Stimulated activated CD4-positive, alpha-beta T cell treated with anti-CD3 and anti-CD28 coated beads, Interleukin-15, amount 100 ng/mL, for 48 hours (primary cell): ENCODE data around the gene KLHL14.

ENCODE experiments used
- DNase-seq, 2 donors: peaks; one replicate each; pipeline ENCODE4 v3.0.0-alpha.2; 2020; ENCODE audit warnings: low read depth in 2 of 2

Gene KLHL14

GRCh38 chr18:32770054-32770665 is 2.7 kb downstream of the KLHL14 start:
- no peak for DNase-seq

- no peak for DNase-seq
Observed at GRCh38 chr18:32769586-32770053, 3.2 kb downstream of the KLHL14 start.

DNA sequence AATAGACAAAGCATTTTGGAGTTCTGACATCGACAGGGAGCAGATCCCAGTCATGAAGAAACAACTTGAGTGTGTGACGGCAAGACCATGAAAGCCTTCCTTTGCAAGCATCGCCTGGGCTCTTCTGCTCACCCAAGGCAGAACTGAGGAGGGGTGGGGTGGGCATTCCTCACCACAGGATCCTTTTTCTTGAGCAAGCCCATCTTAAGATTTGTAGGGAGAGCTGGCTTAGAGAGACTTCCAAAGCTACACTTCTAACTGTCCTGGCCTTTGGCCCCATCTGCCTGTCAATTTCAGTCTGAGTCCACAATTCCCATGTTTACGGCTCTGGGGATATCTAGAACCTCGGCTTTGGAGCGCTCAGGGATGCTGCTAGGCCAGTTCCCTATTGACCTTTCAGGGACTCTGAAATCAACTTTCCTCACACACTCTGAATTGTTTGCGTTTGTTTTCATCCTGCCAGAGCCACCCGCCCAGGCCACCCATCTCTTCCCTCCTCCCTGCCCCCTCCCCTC is 3.7 kb downstream of the KLHL14 start:
- no peak for DNase-seq

DNA sequence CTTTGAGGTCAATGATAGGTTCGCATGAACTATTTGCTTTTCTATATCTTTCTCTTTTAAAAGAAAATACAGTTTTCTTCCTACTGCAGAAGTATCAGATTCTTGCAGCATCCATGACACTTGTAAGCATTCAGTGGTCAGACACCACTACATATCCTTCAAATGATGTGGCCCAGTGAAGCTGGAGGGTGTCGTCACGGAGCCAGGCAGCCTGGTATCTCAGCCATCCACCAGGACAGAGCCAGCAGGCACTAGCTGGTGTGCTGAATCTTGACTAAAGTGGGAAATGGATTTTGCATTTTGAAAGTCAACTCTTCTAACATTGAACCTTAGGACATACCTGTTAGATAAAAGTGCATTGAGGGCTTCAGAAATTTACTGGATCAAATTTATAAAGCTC is 5.4 kb downstream of the KLHL14 start:
- DNase-seq = no peak

DNA sequence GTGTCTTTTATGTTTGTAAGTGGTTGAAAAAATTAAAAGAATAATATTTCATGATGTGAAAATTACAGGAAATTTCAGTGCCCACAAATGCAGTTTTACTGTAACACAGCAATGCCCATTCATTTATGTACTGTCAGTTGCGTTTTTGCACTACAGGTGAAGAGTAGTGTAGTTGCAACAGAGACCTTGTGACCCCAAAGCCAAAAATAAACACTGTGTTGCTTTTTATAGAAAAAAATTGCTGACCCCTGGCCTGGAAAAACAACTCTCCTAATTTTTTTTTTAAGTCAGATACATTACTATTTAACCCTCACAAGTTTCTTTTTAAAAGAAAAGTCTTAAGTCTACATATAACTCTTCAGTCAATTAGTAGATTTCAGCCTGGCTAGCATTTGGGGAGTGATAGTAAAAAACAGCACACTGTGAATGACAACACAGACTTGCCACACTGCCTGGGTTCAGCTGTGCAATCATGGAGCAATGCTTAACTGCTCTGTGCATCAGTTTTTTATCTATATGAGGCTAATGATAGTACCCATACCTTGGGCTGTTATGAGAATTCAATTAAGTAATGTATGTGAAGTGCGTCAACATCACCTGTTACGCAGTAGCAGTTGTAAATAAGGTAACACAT is 8.1 kb downstream of the KLHL14 start:
- no peak for DNase-seq

GRCh38 chr18:32763293-32763692 is 9.5 kb downstream of the KLHL14 start:
- DNase-seq = no peak

- DNase-seq = no peak
Observed at GRCh38 chr18:32761231-32761630, 11.6 kb downstream of the KLHL14 start.

GRCh38 chr18:32760391-32760790 is 12.4 kb downstream of the KLHL14 start:
- DNase-seq = no peak

DNA sequence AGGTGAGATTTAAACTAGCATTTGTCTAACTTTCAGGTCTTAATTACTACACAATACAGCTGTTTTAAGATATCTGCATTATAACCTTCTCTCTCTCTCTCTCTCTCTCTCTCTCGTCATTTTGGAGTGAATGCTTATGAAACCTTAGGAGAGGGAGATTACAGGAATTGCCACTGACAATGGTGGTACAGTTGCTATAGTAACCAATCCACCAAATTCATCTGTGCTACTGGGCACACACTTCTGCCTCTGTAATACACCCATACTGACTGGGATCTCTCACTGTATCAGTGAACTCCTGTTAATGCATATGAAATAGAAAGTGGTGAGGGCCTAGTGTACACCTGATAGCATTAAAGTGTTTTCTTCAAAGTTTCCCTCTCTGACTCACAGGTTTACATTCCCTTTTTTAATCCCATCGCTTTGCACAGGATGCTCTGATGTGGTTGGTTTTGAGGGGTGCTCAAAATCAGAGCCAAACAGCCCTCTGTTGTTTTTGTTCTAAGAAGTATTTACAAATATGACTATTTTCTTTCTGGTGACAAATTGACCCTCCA is 13.1 kb downstream of the KLHL14 start:
- no peak for DNase-seq

GRCh38 chr18:32754508-32755263 is 18.1 kb downstream of the KLHL14 start:
- no peak for DNase-seq

DNA sequence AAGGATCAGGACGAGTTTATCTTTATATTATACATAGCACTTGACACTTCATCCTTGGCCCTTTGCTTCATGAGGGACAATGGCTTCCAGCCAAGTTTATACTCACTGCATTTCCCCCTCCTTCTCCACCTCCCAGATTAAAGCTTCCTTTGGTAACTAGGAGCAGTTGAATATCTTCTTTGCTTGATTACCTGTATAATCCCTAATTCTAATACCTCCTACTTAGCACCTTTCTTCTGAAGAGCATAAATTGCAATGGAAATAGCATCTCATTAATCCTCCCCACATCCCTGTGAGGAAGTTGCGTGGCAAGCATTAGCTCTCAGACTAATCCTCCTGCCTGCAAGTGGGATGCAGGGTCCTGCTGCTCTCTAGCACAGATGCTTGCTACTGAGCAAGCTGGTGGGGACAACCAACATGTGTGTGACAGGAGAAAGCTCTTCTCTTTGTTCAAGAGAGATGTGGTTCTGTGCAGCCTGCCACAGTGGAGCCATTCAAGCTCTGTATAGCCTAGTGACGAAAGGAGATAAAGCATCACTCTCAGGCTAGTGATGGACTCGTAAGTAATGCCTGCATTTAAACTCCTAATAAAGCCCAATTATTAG is 19.1 kb downstream of the KLHL14 start:
- DNase-seq = no peak

DNA sequence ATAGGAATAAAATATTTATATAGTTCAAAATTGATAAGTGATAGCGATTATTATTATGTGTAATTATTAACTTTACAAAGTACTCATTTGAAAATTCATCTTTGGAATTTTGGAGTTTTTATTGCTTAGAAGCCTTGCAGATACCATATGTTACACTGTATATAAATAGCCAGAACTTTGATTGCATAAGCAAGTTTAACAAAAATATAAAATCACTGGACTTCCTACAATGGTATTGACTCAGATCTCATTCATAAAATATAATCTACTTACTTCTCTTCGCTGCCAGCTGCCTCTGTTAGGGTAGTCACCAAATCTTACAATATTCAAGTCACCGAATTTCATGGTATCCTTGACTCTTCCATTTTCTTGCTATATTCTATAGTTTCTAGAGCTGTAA is 22.5 kb downstream of the KLHL14 start:
- no peak for DNase-seq

- DNase-seq = no peak
Observed at GRCh38 chr18:32749809-32750208, 23.0 kb downstream of the KLHL14 start.

- no peak for DNase-seq
Observed at GRCh38 chr18:32742579-32742978, 30.2 kb downstream of the KLHL14 start.

DNA sequence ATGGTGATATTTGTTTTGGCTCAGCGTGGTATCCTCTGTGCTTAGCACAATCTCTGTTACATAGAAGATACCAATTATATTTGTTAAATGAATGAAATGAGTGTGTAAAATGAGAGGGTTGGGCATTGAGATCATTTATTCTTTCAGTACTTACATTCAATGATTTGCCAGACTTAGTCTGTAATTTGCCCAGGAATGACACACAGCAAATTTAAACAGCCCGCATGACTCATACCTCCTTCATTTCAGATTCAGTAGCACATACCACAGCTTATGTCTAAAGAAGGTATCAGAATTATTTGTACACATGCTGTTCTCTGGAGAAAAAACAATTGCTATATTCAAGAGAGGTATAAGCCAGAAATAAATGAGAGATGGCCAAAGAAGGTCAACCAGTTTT is 37.0 kb downstream of the KLHL14 start:
- no peak for DNase-seq

- no peak for DNase-seq
Observed at GRCh38 chr18:32734442-32734841, 38.4 kb downstream of the KLHL14 start.

- DNase-seq = no peak
Observed at GRCh38 chr18:32732165-32732564, 40.7 kb downstream of the KLHL14 start.

GRCh38 chr18:32730620-32731091 is 42.2 kb downstream of the KLHL14 start:
- DNase-seq = no peak

GRCh38 chr18:32730068-32730467 is 42.8 kb downstream of the KLHL14 start:
- DNase-seq = no peak

DNA sequence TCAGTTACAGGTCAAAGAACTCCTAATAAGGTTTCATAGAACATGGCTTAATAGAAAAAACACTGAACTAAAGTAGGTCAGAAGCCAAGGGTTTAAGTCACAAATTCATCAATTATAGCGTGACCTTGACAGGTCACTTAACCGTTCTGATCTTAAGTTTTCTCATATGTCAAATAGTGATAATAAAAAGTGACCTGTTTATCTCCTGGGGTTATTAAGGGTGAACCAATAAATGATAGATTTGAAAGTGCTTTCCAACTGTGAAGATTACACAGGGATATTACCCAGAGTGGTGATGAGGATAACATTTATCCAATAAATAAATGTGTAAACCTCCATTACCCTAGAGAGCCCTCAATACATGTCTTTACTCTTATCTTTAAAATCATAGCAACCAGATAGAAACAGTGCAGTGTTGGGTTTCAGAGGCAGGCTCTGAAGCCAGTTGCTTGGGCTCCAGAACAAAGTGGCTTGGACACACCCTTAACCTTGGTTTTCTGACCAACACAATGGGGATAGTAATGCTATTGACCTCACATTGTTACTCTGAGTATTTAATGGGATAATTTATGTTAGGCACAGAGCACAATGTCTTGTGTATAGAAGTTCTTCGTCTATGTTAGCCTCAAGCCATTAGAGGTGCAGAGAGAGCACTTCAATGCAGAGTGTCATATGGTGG is 48.6 kb downstream of the KLHL14 start:
- no peak for DNase-seq

- no peak for DNase-seq
Observed at GRCh38 chr18:32722279-32722678, 50.5 kb downstream of the KLHL14 start.
